Hematopoietic multipotent progenitor cell treated with erythropoietin and hydrocortisone succinate and interleukin-3 and kit ligand, for 4 days (in vitro differentiated cells): ENCODE data around the gene PNPLA3.

Experiments
- DNase-seq: peaks from one replicate; pipeline ENCODE4 v3.0.0-alpha.2; 2015

PNPLA3 gene

DNA sequence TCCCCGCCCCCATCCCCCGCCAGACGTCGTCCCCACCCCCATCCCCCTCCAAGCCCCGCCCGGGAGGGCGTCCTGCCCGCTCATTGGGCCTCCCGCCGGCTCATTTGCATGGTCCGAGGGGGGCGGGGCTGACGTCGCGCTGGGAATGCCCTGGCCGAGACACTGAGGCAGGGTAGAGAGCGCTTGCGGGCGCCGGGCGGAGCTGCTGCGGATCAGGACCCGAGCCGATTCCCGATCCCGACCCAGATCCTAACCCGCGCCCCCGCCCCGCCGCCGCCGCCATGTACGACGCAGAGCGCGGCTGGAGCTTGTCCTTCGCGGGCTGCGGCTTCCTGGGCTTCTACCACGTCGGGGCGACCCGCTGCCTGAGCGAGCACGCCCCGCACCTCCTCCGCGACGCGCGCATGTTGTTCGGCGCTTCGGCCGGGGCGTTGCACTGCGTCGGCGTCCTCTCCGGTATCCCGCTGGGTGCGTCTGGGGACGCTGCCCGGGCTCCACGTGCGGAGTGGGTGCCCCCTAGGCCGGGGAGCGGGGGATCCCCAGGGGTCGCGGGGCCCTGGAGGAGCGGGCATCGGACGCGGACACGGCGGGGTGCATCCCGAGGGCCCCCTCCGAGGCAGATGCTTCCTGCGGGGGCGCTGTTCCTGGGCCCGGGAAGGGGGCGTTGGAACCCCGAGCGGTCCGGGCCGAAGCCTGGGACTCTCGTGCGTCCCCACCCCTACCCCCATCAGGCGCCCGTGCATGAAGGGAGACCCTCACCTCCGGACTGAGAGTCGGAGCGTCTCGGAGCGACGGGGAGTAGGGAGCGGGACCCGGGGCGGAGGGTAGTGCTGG, at the start of gene PNPLA3:
PNPLA3 (plus strand) TSS at position 175 of the 834 bp plus-strand sequence; CDS start at position 282, 107 bp downstream.
- peak; percentile 91 for DNase-seq

DNA sequence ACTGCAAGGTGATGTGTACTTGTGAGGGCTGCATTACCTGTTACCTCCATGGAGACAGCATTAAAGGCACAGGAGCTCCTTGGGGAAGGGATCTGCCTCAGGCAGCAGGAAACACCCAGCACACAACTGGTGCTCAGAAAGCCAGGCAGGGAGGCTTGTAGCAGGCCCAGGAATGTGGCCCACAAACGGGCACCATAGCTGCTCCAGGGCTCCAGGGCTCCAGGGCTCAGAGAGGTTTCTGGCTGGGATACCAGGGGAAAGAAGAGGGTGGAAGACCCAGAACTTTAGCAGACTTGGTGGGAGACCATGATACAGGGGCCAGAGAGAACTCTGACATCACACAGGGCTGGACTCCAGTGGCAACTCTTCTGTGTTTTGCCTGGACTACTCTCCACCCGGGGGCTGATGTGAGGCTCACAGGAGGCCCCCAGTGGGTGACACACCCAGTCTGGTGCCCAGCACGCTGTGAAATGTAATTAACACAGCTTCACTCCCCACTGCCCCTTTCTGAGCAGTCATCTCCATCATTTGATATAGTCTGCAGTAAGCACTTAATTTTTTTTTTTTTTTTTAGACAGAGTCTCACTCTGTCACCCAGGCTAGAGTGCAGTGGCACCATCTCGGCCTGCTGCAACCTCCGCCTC, 46.6 kb upstream of the PNPLA3 start:
- no peak for DNase-seq

GRCh38 chr22:43878079-43878795, 45.4 kb upstream of the PNPLA3 start:
- no peak for DNase-seq

GRCh38 chr22:43878831-43879550, 44.6 kb upstream of the PNPLA3 start:
- no peak for DNase-seq

DNA sequence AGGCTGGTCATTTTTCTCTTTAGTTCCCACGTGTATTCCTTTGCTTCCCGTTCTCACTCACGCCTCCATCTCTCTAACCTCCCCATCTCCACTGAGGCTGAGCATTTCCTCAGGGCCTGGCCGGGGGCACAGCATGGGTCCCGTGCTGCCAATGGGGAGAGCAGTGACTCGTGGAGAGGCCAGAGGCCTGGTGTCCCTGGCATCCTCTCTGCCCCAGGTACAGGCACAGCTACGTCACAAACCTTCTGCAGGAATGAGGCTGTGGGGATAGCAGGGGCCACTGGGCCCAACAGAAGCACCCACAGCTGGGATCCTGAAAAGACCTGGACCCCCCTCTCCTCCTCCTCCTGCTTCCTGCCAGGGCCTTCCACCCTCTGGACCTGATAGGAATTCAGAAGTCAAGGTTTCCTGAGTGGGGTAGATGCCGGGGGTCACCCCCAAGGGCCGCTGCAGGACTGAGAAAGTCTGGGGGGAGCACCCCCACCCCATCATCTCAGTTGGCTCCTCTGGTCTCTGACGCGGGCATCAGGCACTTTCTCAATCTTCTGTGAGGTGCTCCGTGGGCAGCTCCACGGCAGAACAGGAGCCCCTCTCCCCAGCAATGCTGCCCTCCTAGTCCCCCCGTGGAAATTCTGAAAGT, 43.6 kb upstream of the PNPLA3 start:
- DNase-seq, result no peak

- no peak for DNase-seq
Measured at GRCh38 chr22:43880541-43880991, 43.0 kb upstream of the PNPLA3 start.

DNA sequence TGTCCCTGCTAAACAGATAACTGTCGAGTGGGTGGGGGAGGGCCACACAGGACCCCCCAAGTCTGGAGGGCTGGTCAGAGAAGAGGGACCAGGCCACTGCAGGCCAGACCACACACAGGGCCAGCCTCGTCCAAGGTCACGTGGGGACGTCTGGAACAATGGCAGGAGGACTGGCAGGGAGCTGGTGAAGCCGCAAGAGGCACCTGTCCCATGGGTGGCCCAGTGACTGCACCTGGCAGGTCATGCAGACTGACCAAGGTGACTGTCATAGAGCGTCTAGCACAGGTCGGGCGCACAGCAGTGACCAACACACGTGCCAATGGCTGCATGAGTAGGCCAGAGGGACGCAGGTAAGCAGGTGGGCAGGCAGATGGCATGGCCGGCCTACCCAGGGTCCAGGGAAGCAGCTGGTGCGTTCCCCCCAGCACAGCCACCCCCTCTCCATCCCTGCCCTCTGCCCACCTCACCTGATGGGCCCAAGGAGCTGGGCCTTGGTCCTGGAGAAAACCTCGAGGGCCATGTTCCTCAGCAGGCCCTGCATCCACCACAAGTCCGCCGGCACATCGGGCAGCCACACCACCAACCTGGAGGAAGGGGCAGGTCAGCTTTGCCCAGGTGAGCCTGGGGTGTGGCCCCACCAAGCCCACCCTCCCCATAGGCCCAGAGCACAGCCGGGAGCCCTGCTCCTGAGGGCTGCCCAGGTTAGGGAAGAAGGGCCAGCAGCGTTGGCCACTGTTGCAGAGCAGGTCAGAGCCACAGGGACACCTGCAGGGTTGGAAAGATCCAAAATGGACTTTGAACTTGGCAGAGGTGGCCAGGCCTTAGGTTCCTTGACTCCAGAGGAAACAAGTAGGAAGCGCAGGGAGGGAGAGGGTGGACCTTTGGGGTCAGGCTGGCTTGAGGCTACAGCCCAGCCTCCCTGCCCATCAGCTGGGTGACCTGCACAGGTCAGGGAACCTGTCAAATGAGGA, 42.2 kb upstream of the PNPLA3 start:
- no peak for DNase-seq

- no peak for DNase-seq
Measured at GRCh38 chr22:43882122-43882767, 41.4 kb upstream of the PNPLA3 start.

- peak; percentile 81 for DNase-seq
Measured at GRCh38 chr22:43883012-43883661, 40.5 kb upstream of the PNPLA3 start.

GRCh38 chr22:43883719-43884415, 39.7 kb upstream of the PNPLA3 start:
- DNase-seq, result no peak

GRCh38 chr22:43884600-43885318, 38.8 kb upstream of the PNPLA3 start:
- DNase-seq, result peak; percentile 70

DNA sequence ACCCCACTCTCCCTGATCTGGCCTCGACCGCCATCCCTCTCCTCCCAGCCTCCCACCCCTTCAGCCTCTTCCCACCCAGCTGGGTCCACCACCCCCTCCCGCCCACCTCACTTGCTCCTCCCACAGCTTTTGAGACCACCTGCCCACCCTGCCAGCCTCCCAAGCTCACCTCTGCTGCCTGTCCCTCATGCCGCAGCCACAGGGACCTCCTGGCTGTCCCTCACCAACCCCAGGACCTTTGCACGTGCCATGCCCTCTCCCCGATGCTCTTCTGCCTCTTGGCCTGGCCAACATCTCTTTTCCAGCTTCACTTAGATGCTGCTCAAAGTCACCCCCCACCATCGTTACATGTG, 38.3 kb upstream of the PNPLA3 start:
- DNase-seq, result no peak

DNA sequence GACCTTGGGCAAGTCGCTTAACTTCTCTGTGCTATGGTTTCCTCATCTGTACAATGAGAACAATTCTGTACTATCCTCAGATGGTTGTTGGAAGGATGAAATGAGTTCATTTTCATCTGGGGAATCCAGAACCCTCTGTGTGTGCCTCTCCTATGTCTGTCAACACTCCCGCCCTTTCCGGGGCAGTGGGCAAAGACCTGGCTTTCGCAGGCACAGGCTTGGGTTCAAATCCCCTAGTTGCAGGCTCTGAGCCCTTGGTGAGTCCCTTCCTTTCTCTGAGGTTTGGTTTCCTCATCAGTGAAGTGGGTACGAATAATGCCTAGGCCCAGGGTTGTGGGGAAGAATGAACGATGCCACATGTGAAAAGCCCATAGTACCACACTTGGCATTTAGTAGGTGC, 37.8 kb upstream of the PNPLA3 start:
- DNase-seq, result no peak

GRCh38 chr22:43886231-43886630, 37.4 kb upstream of the PNPLA3 start:
- DNase-seq, result no peak

DNA sequence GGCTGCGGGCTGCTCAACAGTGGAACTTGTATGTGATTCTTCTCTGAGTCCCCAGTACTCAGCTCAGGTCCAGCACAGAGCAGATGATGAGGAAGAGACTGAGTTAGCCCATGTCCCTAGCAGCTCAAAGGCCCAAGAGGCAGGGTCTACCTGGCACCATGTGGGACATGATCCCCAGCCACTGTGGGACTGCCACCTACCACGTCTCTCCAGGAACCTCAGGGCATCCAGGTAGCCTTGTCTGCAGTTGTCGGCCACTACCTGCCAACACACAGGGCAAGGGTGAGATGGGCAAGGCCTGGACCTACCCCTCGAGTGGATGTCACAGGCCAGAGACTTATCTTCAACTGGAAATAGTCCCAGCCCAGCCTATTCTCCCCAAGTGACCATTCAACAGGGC, 36.2 kb upstream of the PNPLA3 start:
- no peak for DNase-seq

DNA sequence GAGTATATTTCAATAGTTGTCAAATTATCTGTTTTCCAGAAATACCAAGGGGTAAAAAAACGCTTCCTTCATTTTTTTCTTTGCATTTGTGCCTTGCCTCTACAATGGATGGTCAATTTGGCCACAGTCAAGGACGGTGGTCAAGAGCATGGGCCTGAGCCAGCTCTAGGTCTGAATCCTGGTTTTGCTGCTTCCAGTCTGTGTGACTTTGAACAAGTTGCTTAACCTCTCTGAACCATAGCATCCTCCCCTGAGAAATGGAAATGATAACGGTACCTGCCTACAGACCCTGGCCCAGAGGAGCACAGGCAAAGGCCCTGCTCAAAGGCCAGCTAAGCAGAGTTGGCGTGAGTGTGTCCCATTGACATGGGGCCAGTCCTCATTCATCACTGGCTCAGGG, 34.9 kb upstream of the PNPLA3 start:
- DNase-seq, result no peak

DNA sequence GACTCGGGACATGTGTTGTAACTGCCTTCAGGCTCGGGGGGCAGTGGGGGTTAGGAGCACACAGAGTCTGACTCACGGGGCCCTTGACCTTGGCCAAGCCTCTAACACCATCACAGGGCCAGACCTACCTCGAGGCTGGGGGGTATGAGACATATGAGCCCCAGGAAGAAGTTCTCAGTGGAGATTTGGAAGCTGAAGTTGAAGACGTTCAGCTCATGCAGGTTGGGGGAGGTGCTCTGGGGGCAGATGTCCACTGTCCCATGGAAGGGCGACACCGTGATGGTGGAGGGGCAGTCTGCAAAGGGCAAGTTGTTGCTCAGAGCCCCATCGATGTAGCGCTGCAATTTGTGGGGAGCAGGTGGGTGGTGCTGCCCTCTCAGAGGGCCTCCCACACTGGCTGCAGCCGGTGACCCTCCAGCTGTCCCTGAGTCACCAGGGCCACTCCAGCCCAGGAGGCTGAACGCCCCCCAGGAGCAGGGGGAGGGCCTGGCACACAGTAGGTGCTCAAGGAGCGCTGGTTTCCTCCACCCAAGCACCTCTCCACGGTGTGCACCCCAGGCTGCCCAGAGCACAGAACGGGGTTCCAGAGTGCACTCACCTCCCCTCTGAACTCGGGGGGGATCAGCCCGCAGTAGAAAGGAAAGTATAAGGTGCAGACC, 34.3 kb upstream of the PNPLA3 start:
- DNase-seq, result no peak

- no peak for DNase-seq
Measured at GRCh38 chr22:43889860-43890253, 33.7 kb upstream of the PNPLA3 start.
